Prostate gland (tissue), 2 donors: ENCODE measurements around the gene BBS9. TPM values are rescaled to one million over a fixed set of nuclear protein-coding genes. Genes with fewer than 3 reads are reported as not detected.

Experiments used
- DNase-seq: peaks from one replicate; pipeline ENCODE4 v3.0.0-alpha.2; 2019; ENCODE audit warnings: low spot score
- H3K27ac ChIP-seq, 2 donors: fragments of 200-600 bp; sonication (generic); 2 replicates each; pipeline ENCODE4 v1.5.1; 2017 to 2019
- H3K27me3 ChIP-seq: fragments of 200-600 bp; sonication (generic); replicated peaks from 2 replicates; pipeline ENCODE4 v1.5.1; 2019; ENCODE audit not compliant: insufficient read depth
- H3K36me3 ChIP-seq, 2 donors: fragments of 200-600 bp; sonication (generic); 1 replicate in 1 of 2; 2 replicates in 1 of 2; pipeline versions ENCODE4 v1.5.1 to v1.8.1; 2017 to 2019
- H3K4me1 ChIP-seq: fragments of 200-600 bp; sonication (generic); replicated peaks from 2 replicates; pipeline ENCODE4 v1.5.1; 2019
- H3K4me3 ChIP-seq, 2 donors: fragments of 200-600 bp; sonication (generic); 2 replicates each; pipeline ENCODE4 v1.5.1; 2017 to 2019
- H3K9me3 ChIP-seq: fragments of 200-600 bp; sonication (generic); 2 replicates; pipeline ENCODE4 v1.5.1; 2017
- CTCF ChIP-seq, 4 experiments: fragments of 200-600 bp in 2 of 4; fragments of 450-650 bp in 2 of 4; sonication (generic) in 2 of 4; IDR thresholded peaks; 1 replicate in 3 of 4; 2 replicates in 1 of 4; pipeline ENCODE4 v1.5.1; 2016 to 2019; ENCODE audit warnings: antibody characterized with exemption in 4 of 4, mild to moderate bottlenecking in 2 of 4, moderate library complexity in 2 of 4
- POLR2A ChIP-seq: fragments of 450-650 bp; IDR thresholded peaks from one replicate; pipeline ENCODE4 v1.6.1; 2016; ENCODE audit warnings: antibody characterized with exemption, mild to moderate bottlenecking
- POLR2AphosphoS5 ChIP-seq: sonication (generic); formaldehyde crosslinking; IDR thresholded peaks from one replicate; pipeline ENCODE4 v1.6.1; 2017; ENCODE audit warnings: antibody characterized with exemption
- WGBS: methylation state at CpG from one replicate; pipeline ENCODE4 v1.1.5; 2018; 5-methylcytosine and 5-hydroxymethylcytosine counted together
- intact Hi-C: fragments of 100-400 bp; cut with DNase I; formaldehyde crosslinking; loops from one replicate; pipeline ENCODE4 v1.14.2; 2022
- total RNA-seq, 2 donors: library from RNA; depleted of rRNA; stranded (reverse); fragments of >200 nt; gene quantifications; one replicate each; pipeline ENCODE4 v1.1.0, GENCODE V29; 2016

The BBS9 gene
- total RNA-seq, 2 donors from 2014 or later: 19.6 to 36.8 TPM

GRCh38 chr7:33582104-33582503 is 452.7 kb downstream of the BBS9 start:
- peaks cover 7% of the 10 kb centered on the region for H3K4me1 ChIP-seq
- H3K4me3 ChIP-seq: no peak overlapping the region
- 100% methylated on average over 1 of the region's 1 CpG for WGBS
- no peaks in the 10 kb centered on the region for H3K9me3 ChIP-seq
- no peaks in the 10 kb centered on the region for H3K36me3 ChIP-seq
- intact Hi-C loops: no loop called here
- TF ChIP-seq POLR2AphosphoS5: no peak
- TF ChIP-seq CTCF (IDR thresholded peaks at IDR 0.05): no peak
- TF ChIP-seq POLR2A: no peak
- no peak overlapping the region for H3K27ac ChIP-seq
- H3K27me3 ChIP-seq: no peaks in the 10 kb centered on the region
- DNase-seq: no peak

GRCh38 chr7:33582533-33582932 is 453.2 kb downstream of the BBS9 start:
- Histone ChIP-seq H3K27ac (no peak overlapping the region), H3K27me3 (no peaks in the 10 kb centered on the region), H3K9me3 (no peaks in the 10 kb centered on the region), H3K4me3 (no peak overlapping the region), H3K36me3 (no peaks in the 10 kb centered on the region), H3K4me1 (peaks cover 7% of the 10 kb centered on the region)
- 80% methylated on average over 1 of the region's 1 CpG for WGBS
- intact Hi-C loops: no loop called here
- no peak for TF ChIP-seq POLR2A
- TF ChIP-seq CTCF (IDR thresholded peaks at IDR 0.05): no peak
- no peak for TF ChIP-seq POLR2AphosphoS5
- no peak for DNase-seq

GRCh38 chr7:33589911-33590310 is 460.5 kb downstream of the BBS9 start:
- Histone ChIP-seq H3K4me3 (no peak overlapping the region), H3K27ac (no peak overlapping the region), H3K9me3 (no peaks in the 10 kb centered on the region), H3K27me3 (peaks cover 2% of the 10 kb centered on the region), H3K4me1 (no peaks in the 10 kb centered on the region), H3K36me3 (no peaks in the 10 kb centered on the region)
- TF ChIP-seq CTCF (IDR thresholded peaks at IDR 0.05) (no peak), POLR2AphosphoS5 (no peak), POLR2A (no peak)
- no peak for DNase-seq
- WGBS: 96% methylated on average over 2 of the region's 2 CpGs
- intact Hi-C loops: no loop called here

GRCh38 chr7:33590916-33591315 is 461.6 kb downstream of the BBS9 start:
- no peak overlapping the region for H3K27ac ChIP-seq
- no peaks in the 10 kb centered on the region for H3K9me3 ChIP-seq
- H3K4me3 ChIP-seq: no peak overlapping the region
- DNase-seq: no peak
- intact Hi-C loops: no loop called here
- H3K27me3 ChIP-seq: peaks cover 4% of the 10 kb centered on the region
- H3K36me3 ChIP-seq: no peaks in the 10 kb centered on the region
- TF ChIP-seq POLR2AphosphoS5 (no peak), CTCF (IDR thresholded peaks at IDR 0.05) (no peak), POLR2A (no peak)
- H3K4me1 ChIP-seq: no peaks in the 10 kb centered on the region

GRCh38 chr7:33591490-33591889 is 462.1 kb downstream of the BBS9 start:
- Histone ChIP-seq H3K27ac (no peak overlapping the region), H3K36me3 (no peaks in the 10 kb centered on the region), H3K4me3 (no peak overlapping the region), H3K9me3 (no peaks in the 10 kb centered on the region), H3K4me1 (no peaks in the 10 kb centered on the region), H3K27me3 (peaks cover 4% of the 10 kb centered on the region)
- DNase-seq: no peak
- intact Hi-C loops: no loop called here
- peak; percentile 13 for TF ChIP-seq POLR2AphosphoS5
- no peak for TF ChIP-seq POLR2A
- TF ChIP-seq CTCF (IDR thresholded peaks at IDR 0.05): no peak
- 44% methylated on average over 5 of the region's 5 CpGs for WGBS
